Lung (tissue), 12 donors: ENCODE measurements around the gene EPHA4. TPM values are rescaled to one million over a fixed set of nuclear protein-coding genes. Genes with fewer than 3 reads are reported as not detected.
A peak's percentile ranks its signal among the peaks of the same experiment; 100 is the strongest.

Experiments used
- ATAC-seq: fragments of 200-7000 bp; cut with Tn5 transposase; one replicate; pipeline ENCODE4 v1.9.1; 2020; ENCODE audit warnings: moderate number of reproducible peaks; ENCODE audit not compliant: insufficient read depth, low FRiP score
- DNase-seq, 3 donors: peaks; one replicate each; pipeline ENCODE4 v3.0.0-alpha.2; 2013 to 2017
- H3K27ac ChIP-seq, 2 donors: one replicate each; pipeline ENCODE4 v1.5.1; 2013; ENCODE audit warnings: mild to moderate bottlenecking in 2 of 2, moderate library complexity in 2 of 2, control low read depth in 1 of 2, inconsistent platforms in 1 of 2, low read depth in 1 of 2, low read length in 1 of 2
- H3K27me3 ChIP-seq, 3 donors: one replicate each; pipeline ENCODE4 v1.5.1; 2013; ENCODE audit warnings: low read length in 2 of 3; ENCODE audit not compliant: control insufficient read depth in 3 of 3, insufficient read depth in 3 of 3
- H3K36me3 ChIP-seq, 4 donors: one replicate each; pipeline ENCODE4 v1.5.1; 2013; ENCODE audit warnings: low read length in 4 of 4, mild to moderate bottlenecking in 1 of 4, moderate library complexity in 1 of 4; ENCODE audit not compliant: control insufficient read depth in 4 of 4, insufficient read depth in 4 of 4
- H3K4me1 ChIP-seq, 5 donors: one replicate each; pipeline ENCODE4 v1.5.1; 2013; ENCODE audit warnings: low read length in 5 of 5, mild to moderate bottlenecking in 2 of 5, moderate library complexity in 1 of 5; ENCODE audit not compliant: control insufficient read depth in 5 of 5, insufficient read depth in 5 of 5
- H3K4me3 ChIP-seq: one replicate; pipeline ENCODE4 v1.5.1; 2013; ENCODE audit warnings: mild to moderate bottlenecking, control low read depth, moderate library complexity
- H3K9ac ChIP-seq, 2 donors: one replicate each; pipeline ENCODE4 v1.5.1; 2013; ENCODE audit warnings: low read length in 2 of 2, control low read depth in 1 of 2; ENCODE audit not compliant: insufficient read depth in 1 of 2
- H3K9me3 ChIP-seq, 4 donors: one replicate each; pipeline ENCODE4 v1.5.1; 2013; ENCODE audit warnings: low read length in 3 of 4, mild to moderate bottlenecking in 1 of 4, moderate library complexity in 1 of 4; ENCODE audit not compliant: control insufficient read depth in 4 of 4, insufficient read depth in 3 of 4
- CTCF ChIP-seq: IDR thresholded peaks from 2 replicates; pipeline ENCODE4 v1.5.1; 2012; ENCODE audit warnings: mild to moderate bottlenecking; ENCODE audit errors: control extremely low read depth, extremely low read depth
- WGBS, 2 donors: extraction: QIAGEN DNeasy Blood & Tissue Kit; methylation state at CpG; one replicate each; pipeline ENCODE4 v1.1.7; 2013; 5-methylcytosine and 5-hydroxymethylcytosine counted together
- polyA plus RNA-seq, 2 donors: library from polyadenylated mRNA; stranded (reverse); fragments of 200-250 nt; gene quantifications; one replicate each; pipeline ENCODE4 v1.2.1, GENCODE V29; 2013
- total RNA-seq, 2 donors: library from RNA; depleted of rRNA in 1 of 2; stranded (reverse); fragments of >200 nt in 1 of 2; gene quantifications; one replicate each; pipeline ENCODE4 v1.2.1, GENCODE V29; 2014 to 2021
- donor health status: control.
- donor health status: control.
- donor health status: Bipolar disorder and iron deficiency.
- donor health status: healthy.
- donor health status: DM: yes; HTN: yes; CAD: no.

EPHA4 gene
- total and polyA plus RNA-seq, 4 donors: 2.5 to 28.8 (median 14.7) TPM

- no peak for TF ChIP-seq CTCF
- H3K27me3 ChIP-seq: no peaks in the 10 kb centered on the region
- peak overlapping the region in 1 of 2 donors; percentile 61 for H3K9ac ChIP-seq
- no peaks in the 10 kb centered on the region for H3K9me3 ChIP-seq
- ATAC-seq: no peak
- 54 to 66% methylated on average over 8 of the region's 8 CpGs for WGBS, 2 donors
- H3K4me1 ChIP-seq: peaks cover 6 to 47% (median 12%) of the 10 kb centered on the region in 5 donors
- peak in 2 of 3 donors; percentile 21 to 49 for DNase-seq
- H3K27ac ChIP-seq: peak overlapping the region; percentile 43 to 67
- no peaks in the 10 kb centered on the region for H3K36me3 ChIP-seq
- H3K4me3 ChIP-seq: no peak overlapping the region
These were observed 42.7 kb downstream of the EPHA4 start for GRCh38 chr2:221529177-221529942.

GRCh38 chr2:221527776-221528309 lies 44.3 kb downstream of the EPHA4 start:
- H3K27ac ChIP-seq: peak overlapping the region in 1 of 2 donors; percentile 21
- H3K36me3 ChIP-seq: no peaks in the 10 kb centered on the region
- peak overlapping the region in 1 of 2 donors; percentile 39 for H3K9ac ChIP-seq
- no peak for TF ChIP-seq CTCF
- 30 to 55% methylated on average over 6 of the region's 6 CpGs for WGBS, 2 donors
- no peaks in the 10 kb centered on the region for H3K27me3 ChIP-seq
- DNase-seq (peak; percentile 30 to 71 (median 54)), ATAC-seq (peak; percentile 3)
- no peak overlapping the region for H3K4me3 ChIP-seq
- H3K9me3 ChIP-seq: no peaks in the 10 kb centered on the region
- peaks cover 6 to 47% (median 12%) of the 10 kb centered on the region in 5 donors for H3K4me1 ChIP-seq

GRCh38 chr2:221524158-221524557 lies 47.9 kb downstream of the EPHA4 start:
- H3K27me3 ChIP-seq: no peaks in the 10 kb centered on the region
- peaks cover 0 to 20% (median 6%) of the 10 kb centered on the region in 5 donors for H3K4me1 ChIP-seq
- H3K9ac ChIP-seq: no peak overlapping the region
- no peaks in the 10 kb centered on the region for H3K9me3 ChIP-seq
- TF ChIP-seq CTCF: no peak
- WGBS, 2 donors: 93 to 95% methylated on average over 6 of the region's 6 CpGs
- no peak for ATAC-seq
- H3K4me3 ChIP-seq: no peak overlapping the region
- no peaks in the 10 kb centered on the region for H3K36me3 ChIP-seq
- DNase-seq: no peak
- H3K27ac ChIP-seq: no peak overlapping the region
